Mesendoderm (in vitro differentiated cells): ENCODE data around the gene SERPINA3.

Experiments
- DNase-seq: peaks from one replicate; pipeline ENCODE4 v3.0.0; 2013
- H2AK5ac ChIP-seq: 2 replicates; pipeline ENCODE4 v1.6.1; 2013; ENCODE audit warnings: low read length, inconsistent platforms
- H2BK120ac ChIP-seq: 2 replicates; pipeline ENCODE4 v1.6.1; 2013; ENCODE audit warnings: low read depth, mild to moderate bottlenecking, low read length, moderate library complexity, mixed read lengths
- H2BK15ac ChIP-seq: replicated peaks from 2 replicates; pipeline ENCODE4 v1.6.1; 2013; ENCODE audit warnings: low read depth, mild to moderate bottlenecking, moderate library complexity
- H2BK5ac ChIP-seq: 2 replicates; pipeline ENCODE4 v1.6.1; 2013; ENCODE audit warnings: low read length, inconsistent platforms
- H3K18ac ChIP-seq: 2 replicates; pipeline ENCODE4 v1.6.1; 2013; ENCODE audit warnings: mild to moderate bottlenecking, low read length, mixed read lengths
- H3K23ac ChIP-seq: one replicate; pipeline ENCODE4 v1.6.1; 2013; ENCODE audit warnings: low read length
- H3K27ac ChIP-seq: 2 replicates; pipeline ENCODE4 v1.5.1; 2013; ENCODE audit warnings: low read depth, mild to moderate bottlenecking, inconsistent platforms, low read length, moderate library complexity
- H3K27me3 ChIP-seq: 2 replicates; pipeline ENCODE4 v1.6.1; 2013; ENCODE audit warnings: low read length, control low read depth, mild to moderate bottlenecking, inconsistent platforms; ENCODE audit not compliant: insufficient read depth, poor library complexity
- H3K36me3 ChIP-seq: 2 replicates; pipeline ENCODE4 v1.6.1; 2013; ENCODE audit warnings: low read length, inconsistent platforms; ENCODE audit not compliant: control insufficient read depth, insufficient read depth
- H3K4ac ChIP-seq: one replicate; pipeline ENCODE4 v1.6.1; 2013; ENCODE audit warnings: low read depth, mild to moderate bottlenecking, low read length, moderate library complexity
- H3K4me1 ChIP-seq: 2 replicates; pipeline ENCODE4 v1.6.1; 2013; ENCODE audit warnings: low read depth, low read length, inconsistent platforms; ENCODE audit not compliant: control insufficient read depth
- H3K4me2 ChIP-seq: 2 replicates; pipeline ENCODE4 v1.6.1; 2013; ENCODE audit warnings: low read length
- H3K4me3 ChIP-seq: 2 replicates; pipeline ENCODE4 v1.5.1; 2013; ENCODE audit warnings: mild to moderate bottlenecking, low read length
- H3K56ac ChIP-seq: one replicate; pipeline ENCODE4 v1.6.1; 2013; ENCODE audit warnings: low read length
- H3K79me1 ChIP-seq: 2 replicates; pipeline ENCODE4 v1.6.1; 2013; ENCODE audit warnings: low read length, inconsistent platforms
- H3K79me2 ChIP-seq: 2 replicates; pipeline ENCODE4 v1.6.1; 2013; ENCODE audit warnings: mild to moderate bottlenecking, low read length; ENCODE audit not compliant: control insufficient read depth, insufficient read depth
- H3K9ac ChIP-seq: 2 replicates; pipeline ENCODE4 v1.6.1; 2013; ENCODE audit warnings: low read length, inconsistent platforms
- H4K5ac ChIP-seq: one replicate; pipeline ENCODE4 v1.6.1; 2013; ENCODE audit warnings: low read length
- H4K8ac ChIP-seq: one replicate; pipeline ENCODE4 v1.6.1; 2013; ENCODE audit warnings: low read depth, mild to moderate bottlenecking, control low read depth, low read length, moderate library complexity
- WGBS: extraction: QIAGEN DNeasy Blood & Tissue Kit; methylation state at CpG from one replicate; pipeline ENCODE4 v1.1.7; 2013; ENCODE audit warnings: low lambda C conversion rate, missing lambda C conversion rate; ENCODE audit not compliant: insufficient coverage; ENCODE audit errors: extremely low coverage; 5-methylcytosine and 5-hydroxymethylcytosine counted together

Gene SERPINA3

GRCh38 chr14:94598816-94599655 lies 13.2 kb upstream of the SERPINA3 start:
- no peak overlapping the region for H4K5ac ChIP-seq
- H3K18ac ChIP-seq: no peak overlapping the region
- H3K4me2 ChIP-seq: no peak overlapping the region
- no peak overlapping the region for H3K23ac ChIP-seq
- no peaks in the 10 kb centered on the region for H3K27me3 ChIP-seq
- peak; percentile 76 for DNase-seq
- H3K4me1 ChIP-seq: no peaks in the 10 kb centered on the region
- H3K4me3 ChIP-seq: no peak overlapping the region
- no peaks in the 10 kb centered on the region for H3K79me2 ChIP-seq
- no peak overlapping the region for H3K56ac ChIP-seq
- H2AK5ac ChIP-seq: no peak overlapping the region
- no peaks in the 10 kb centered on the region for H3K79me1 ChIP-seq
- no peak overlapping the region for H3K27ac ChIP-seq
- no peak overlapping the region for H2BK15ac ChIP-seq
- no peak overlapping the region for H3K9ac ChIP-seq
- no peaks in the 10 kb centered on the region for H3K36me3 ChIP-seq
- no peak overlapping the region for H2BK5ac ChIP-seq
- no peak overlapping the region for H2BK120ac ChIP-seq
- no peak overlapping the region for H3K4ac ChIP-seq
- H4K8ac ChIP-seq: no peak overlapping the region
- no CpG with 5 or more reads among the region's 11 CpGs for WGBS

- no peak for DNase-seq
- Histone ChIP-seq H3K4me2 (no peak overlapping the region), H3K18ac (no peak overlapping the region), H3K27me3 (no peaks in the 10 kb centered on the region), H4K5ac (no peak overlapping the region), H3K56ac (no peak overlapping the region), H3K4me1 (no peaks in the 10 kb centered on the region), H2BK120ac (no peak overlapping the region), H2BK5ac (no peak overlapping the region), H4K8ac (no peak overlapping the region), H3K79me1 (no peaks in the 10 kb centered on the region), H3K9ac (no peak overlapping the region), H3K4ac (no peak overlapping the region), H3K36me3 (no peaks in the 10 kb centered on the region), H3K79me2 (no peaks in the 10 kb centered on the region), H2AK5ac (no peak overlapping the region), H2BK15ac (no peak overlapping the region), H3K4me3 (no peak overlapping the region), H3K23ac (no peak overlapping the region), H3K27ac (no peak overlapping the region)
- WGBS: no CpG with 5 or more reads among the region's 3 CpGs
These were observed 12.6 kb upstream of the SERPINA3 start for GRCh38 chr14:94599656-94600004.

GRCh38 chr14:94600148-94600545 lies 12.0 kb upstream of the SERPINA3 start:
- H4K5ac ChIP-seq: no peak overlapping the region
- no CpG with 5 or more reads among the region's 11 CpGs for WGBS
- no peak overlapping the region for H4K8ac ChIP-seq
- no peak overlapping the region for H3K4ac ChIP-seq
- no peak overlapping the region for H3K23ac ChIP-seq
- no peak overlapping the region for H3K4me3 ChIP-seq
- no peak overlapping the region for H3K18ac ChIP-seq
- no peaks in the 10 kb centered on the region for H3K4me1 ChIP-seq
- no peaks in the 10 kb centered on the region for H3K79me1 ChIP-seq
- H3K36me3 ChIP-seq: no peaks in the 10 kb centered on the region
- no peak overlapping the region for H3K9ac ChIP-seq
- H3K27me3 ChIP-seq: no peaks in the 10 kb centered on the region
- H2AK5ac ChIP-seq: no peak overlapping the region
- no peak overlapping the region for H3K27ac ChIP-seq
- H2BK120ac ChIP-seq: no peak overlapping the region
- H3K4me2 ChIP-seq: no peak overlapping the region
- no peaks in the 10 kb centered on the region for H3K79me2 ChIP-seq
- H3K56ac ChIP-seq: no peak overlapping the region
- no peak overlapping the region for H2BK15ac ChIP-seq
- no peak for DNase-seq
- no peak overlapping the region for H2BK5ac ChIP-seq

- WGBS: no CpG with 5 or more reads among the region's 6 CpGs
- H2BK15ac ChIP-seq: no peak overlapping the region
- H4K8ac ChIP-seq: no peak overlapping the region
- peak; percentile 65 for DNase-seq
- no peaks in the 10 kb centered on the region for H3K36me3 ChIP-seq
- no peaks in the 10 kb centered on the region for H3K4me1 ChIP-seq
- H3K4me3 ChIP-seq: no peak overlapping the region
- no peak overlapping the region for H3K4me2 ChIP-seq
- H3K4ac ChIP-seq: no peak overlapping the region
- H2BK120ac ChIP-seq: no peak overlapping the region
- H3K27ac ChIP-seq: peak overlapping the region; percentile 22
- H3K23ac ChIP-seq: no peak overlapping the region
- no peak overlapping the region for H2BK5ac ChIP-seq
- H3K27me3 ChIP-seq: no peaks in the 10 kb centered on the region
- H3K79me2 ChIP-seq: no peaks in the 10 kb centered on the region
- H2AK5ac ChIP-seq: no peak overlapping the region
- no peak overlapping the region for H4K5ac ChIP-seq
- H3K79me1 ChIP-seq: no peaks in the 10 kb centered on the region
- H3K9ac ChIP-seq: no peak overlapping the region
- H3K18ac ChIP-seq: no peak overlapping the region
- peak overlapping the region; percentile 22 for H3K56ac ChIP-seq
These were observed 10.3 kb upstream of the SERPINA3 start for GRCh38 chr14:94601884-94602391.

- H2BK15ac ChIP-seq: no peak overlapping the region
- no peak overlapping the region for H3K56ac ChIP-seq
- DNase-seq: no peak
- H2BK5ac ChIP-seq: no peak overlapping the region
- no peak overlapping the region for H2AK5ac ChIP-seq
- no CpG with 5 or more reads among the region's 5 CpGs for WGBS
- H3K4me1 ChIP-seq: no peaks in the 10 kb centered on the region
- no peaks in the 10 kb centered on the region for H3K27me3 ChIP-seq
- H3K4ac ChIP-seq: no peak overlapping the region
- no peaks in the 10 kb centered on the region for H3K79me2 ChIP-seq
- H3K4me2 ChIP-seq: no peak overlapping the region
- no peak overlapping the region for H3K4me3 ChIP-seq
- H3K27ac ChIP-seq: no peak overlapping the region
- H3K23ac ChIP-seq: no peak overlapping the region
- no peak overlapping the region for H3K9ac ChIP-seq
- no peaks in the 10 kb centered on the region for H3K79me1 ChIP-seq
- H4K5ac ChIP-seq: no peak overlapping the region
- H3K18ac ChIP-seq: no peak overlapping the region
- no peak overlapping the region for H4K8ac ChIP-seq
- no peak overlapping the region for H2BK120ac ChIP-seq
- H3K36me3 ChIP-seq: no peaks in the 10 kb centered on the region
These were observed 9.5 kb upstream of the SERPINA3 start for GRCh38 chr14:94602722-94603121.

GRCh38 chr14:94605361-94605760 lies 6.8 kb upstream of the SERPINA3 start:
- WGBS: no CpG with 5 or more reads among the region's 3 CpGs
- Histone ChIP-seq H3K4me2 (no peak overlapping the region), H3K4ac (no peak overlapping the region)

More at GRCh38 chr14:94605361-94605760, 6.8 kb upstream of the SERPINA3 start:
- no peaks in the 10 kb centered on the region for H3K4me1 ChIP-seq
- H2BK120ac ChIP-seq: no peak overlapping the region
- no peak for DNase-seq
- H3K79me2 ChIP-seq: no peaks in the 10 kb centered on the region
- H3K18ac ChIP-seq: no peak overlapping the region
- H3K27ac ChIP-seq: no peak overlapping the region
- H3K9ac ChIP-seq: no peak overlapping the region
- no peak overlapping the region for H2BK5ac ChIP-seq
- no peak overlapping the region for H4K5ac ChIP-seq
- H3K79me1 ChIP-seq: no peaks in the 10 kb centered on the region
- no peak overlapping the region for H4K8ac ChIP-seq
- H3K4me3 ChIP-seq: no peak overlapping the region
- H3K36me3 ChIP-seq: no peaks in the 10 kb centered on the region
- H3K23ac ChIP-seq: no peak overlapping the region
- H3K27me3 ChIP-seq: no peaks in the 10 kb centered on the region
- no peak overlapping the region for H2AK5ac ChIP-seq
- H3K56ac ChIP-seq: no peak overlapping the region
- no peak overlapping the region for H2BK15ac ChIP-seq
